Loucy (cell line): ENCODE data around the gene CPZ.

ENCODE experiments used
- H2AFZ ChIP-seq: fragments of 200-600 bp; sonication (generic); 2 replicates; pipeline ENCODE4 v1.6.0; 2016; ENCODE audit warnings: antibody characterized with exemption, mild to moderate bottlenecking, low read length, moderate library complexity
- H3F3A ChIP-seq: fragments of 200-600 bp; 2 replicates; pipeline ENCODE4 v1.6.0; 2016; ENCODE audit warnings: antibody characterized with exemption, low read depth, mild to moderate bottlenecking
- H3K27me3 ChIP-seq: fragments of 200-600 bp; sonication (generic); 2 replicates; pipeline ENCODE4 v1.6.1; 2014; ENCODE audit warnings: low read length, mild to moderate bottlenecking; ENCODE audit not compliant: insufficient read depth, poor library complexity, severe bottlenecking
- H3K36me3 ChIP-seq: fragments of 200-600 bp; sonication (generic); 2 replicates; pipeline ENCODE4 v1.6.1; 2016; ENCODE audit warnings: low read length; ENCODE audit not compliant: insufficient read depth
- H3K4me1 ChIP-seq: fragments of 200-600 bp; sonication (generic); 2 replicates; pipeline ENCODE4 v1.5.1; 2014; ENCODE audit warnings: low read length, mild to moderate bottlenecking; ENCODE audit not compliant: insufficient read depth, poor library complexity, severe bottlenecking
- H3K4me2 ChIP-seq: fragments of 200-600 bp; sonication (generic); 2 replicates; pipeline ENCODE4 v1.6.0; 2014; ENCODE audit warnings: antibody characterized with exemption, low read length, low read depth, mild to moderate bottlenecking; ENCODE audit not compliant: poor library complexity, severe bottlenecking
- H3K4me3 ChIP-seq: fragments of 200-600 bp; sonication (generic); 2 replicates; pipeline ENCODE4 v1.5.1; 2014; ENCODE audit warnings: low read length, mild to moderate bottlenecking, mixed read lengths; ENCODE audit not compliant: poor library complexity, severe bottlenecking
- H3K79me2 ChIP-seq: fragments of 200-600 bp; sonication (generic); 2 replicates; pipeline ENCODE4 v1.6.1; 2014; ENCODE audit warnings: low read length; ENCODE audit not compliant: insufficient read depth
- H3K9ac ChIP-seq: fragments of 200-600 bp; sonication (generic); 2 replicates; pipeline ENCODE4 v1.6.0; 2014; ENCODE audit warnings: mild to moderate bottlenecking, low read depth, low read length, moderate library complexity; ENCODE audit not compliant: poor library complexity, severe bottlenecking
- H3K9me2 ChIP-seq: fragments of 200-600 bp; sonication (generic); replicated peaks from 2 replicates; pipeline ENCODE4 v1.6.1; 2016; ENCODE audit warnings: low read depth, low read length, mixed read lengths
- H3K9me3 ChIP-seq: fragments of 200-600 bp; sonication (generic); 2 replicates; pipeline ENCODE4 v1.6.1; 2014; ENCODE audit warnings: mild to moderate bottlenecking, antibody characterized with exemption, low read length, low read depth; ENCODE audit not compliant: insufficient read depth
- H4K20me1 ChIP-seq: fragments of 200-600 bp; sonication (generic); 2 replicates; pipeline ENCODE4 v1.6.0; 2014; ENCODE audit warnings: antibody characterized with exemption, low read length, mild to moderate bottlenecking; ENCODE audit not compliant: insufficient read depth, poor library complexity, severe bottlenecking
- EZH2phosphoT487 ChIP-seq: fragments of 200-600 bp; IDR thresholded peaks from 2 replicates; pipeline ENCODE4 v1.6.1; 2018; ENCODE audit warnings: antibody characterized with exemption, mild to moderate bottlenecking, moderate library complexity, borderline replicate concordance
- TF ChIP-seq, protein P1 (sequence below): fragments of 200-600 bp; sonication (generic); conservative IDR thresholded peaks from 2 replicates; pipeline ENCODE4 v1.5.1; 2014; ENCODE audit warnings: mild to moderate bottlenecking, antibody characterized with exemption, low read length

The CPZ gene

DNA sequence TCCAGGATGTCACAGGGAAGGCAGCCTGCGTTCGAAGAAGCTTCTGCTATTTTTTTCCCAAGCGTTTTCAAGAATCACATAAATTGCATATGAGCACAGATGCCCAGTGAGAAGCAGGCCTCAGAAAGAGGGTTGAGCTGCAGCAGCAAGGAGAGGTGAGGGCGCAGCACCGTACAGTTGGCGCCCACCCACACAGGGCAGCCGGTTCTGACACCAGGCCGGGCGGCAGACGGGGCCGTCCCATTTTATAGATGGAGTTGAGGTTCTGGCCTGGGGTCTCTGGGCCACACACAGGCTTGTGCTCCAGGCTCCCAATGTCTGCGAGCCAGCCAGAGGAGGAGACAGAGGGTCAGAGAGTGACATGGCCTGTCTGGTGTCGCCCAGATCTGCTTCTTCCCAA is 22.8 kb downstream of the CPZ start:
- Histone ChIP-seq H3K4me2 (no peak overlapping the region), H2AFZ (no peak overlapping the region), H3K4me3 (no peak overlapping the region), H3F3A (no peaks in the 10 kb centered on the region), H3K4me1 (no peaks in the 10 kb centered on the region), H3K79me2 (no peaks in the 10 kb centered on the region), H4K20me1 (no peaks in the 10 kb centered on the region), H3K9me3 (peaks cover 8% of the 10 kb centered on the region; the same call in 1 of the 2 replicates), H3K9me2 (no peaks in the 10 kb centered on the region), H3K27me3 (no peaks in the 10 kb centered on the region), H3K36me3 (no peaks in the 10 kb centered on the region), H3K9ac (no peak overlapping the region)
- TF ChIP-seq EZH2phosphoT487 = no peak
- TF ChIP-seq, protein P1, sequence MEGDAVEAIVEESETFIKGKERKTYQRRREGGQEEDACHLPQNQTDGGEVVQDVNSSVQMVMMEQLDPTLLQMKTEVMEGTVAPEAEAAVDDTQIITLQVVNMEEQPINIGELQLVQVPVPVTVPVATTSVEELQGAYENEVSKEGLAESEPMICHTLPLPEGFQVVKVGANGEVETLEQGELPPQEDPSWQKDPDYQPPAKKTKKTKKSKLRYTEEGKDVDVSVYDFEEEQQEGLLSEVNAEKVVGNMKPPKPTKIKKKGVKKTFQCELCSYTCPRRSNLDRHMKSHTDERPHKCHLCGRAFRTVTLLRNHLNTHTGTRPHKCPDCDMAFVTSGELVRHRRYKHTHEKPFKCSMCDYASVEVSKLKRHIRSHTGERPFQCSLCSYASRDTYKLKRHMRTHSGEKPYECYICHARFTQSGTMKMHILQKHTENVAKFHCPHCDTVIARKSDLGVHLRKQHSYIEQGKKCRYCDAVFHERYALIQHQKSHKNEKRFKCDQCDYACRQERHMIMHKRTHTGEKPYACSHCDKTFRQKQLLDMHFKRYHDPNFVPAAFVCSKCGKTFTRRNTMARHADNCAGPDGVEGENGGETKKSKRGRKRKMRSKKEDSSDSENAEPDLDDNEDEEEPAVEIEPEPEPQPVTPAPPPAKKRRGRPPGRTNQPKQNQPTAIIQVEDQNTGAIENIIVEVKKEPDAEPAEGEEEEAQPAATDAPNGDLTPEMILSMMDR = no peak

DNA sequence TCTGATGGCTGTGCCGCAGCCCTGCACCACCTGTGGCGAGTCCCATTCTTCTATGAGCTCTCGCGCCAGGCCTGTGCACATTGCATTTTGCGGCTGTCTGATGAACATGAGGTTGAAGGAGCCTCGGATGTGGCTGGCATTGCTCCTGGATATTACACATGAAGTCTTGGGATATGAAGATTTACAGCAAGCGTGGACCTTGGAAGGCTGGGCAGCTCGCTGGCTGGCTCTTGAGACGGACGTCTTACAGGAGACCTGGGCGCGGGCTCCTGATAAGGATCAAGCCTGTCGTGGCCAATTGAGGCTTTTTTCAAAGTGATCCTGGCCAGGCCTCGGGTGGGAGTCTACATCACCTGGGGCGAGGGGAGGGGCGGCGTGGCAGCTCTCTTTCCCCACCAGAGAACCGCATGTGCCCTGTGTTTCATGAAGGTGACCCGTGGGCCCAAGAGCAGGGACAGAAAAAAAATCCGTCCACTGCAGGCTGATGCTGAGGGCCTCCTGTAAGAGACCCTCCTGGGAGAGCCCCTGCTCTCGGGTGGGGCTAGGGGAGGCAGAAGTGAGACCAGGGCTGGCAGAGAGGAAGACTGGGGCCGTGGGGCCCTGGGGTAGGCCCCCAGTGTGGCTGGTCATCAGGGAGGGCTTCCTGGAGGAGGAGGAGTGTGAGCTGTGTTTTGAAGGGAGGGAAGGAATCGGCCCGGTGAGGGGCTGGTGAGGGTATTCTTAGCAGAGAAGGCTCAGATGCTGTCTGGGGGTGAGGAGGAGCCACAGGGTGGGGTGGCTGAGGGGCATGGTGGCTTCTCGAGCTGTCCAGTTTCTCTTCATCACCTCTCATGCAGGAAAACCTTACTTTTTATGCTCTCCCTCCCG is 23.6 kb downstream of the CPZ start:
- Histone ChIP-seq H3K4me1 (no peaks in the 10 kb centered on the region), H3K4me2 (no peak overlapping the region), H3K9me3 (peaks cover 8% of the 10 kb centered on the region; the same call in 1 of the 2 replicates), H3K9me2 (no peaks in the 10 kb centered on the region), H3F3A (no peaks in the 10 kb centered on the region), H3K27me3 (no peaks in the 10 kb centered on the region), H3K36me3 (no peaks in the 10 kb centered on the region), H3K79me2 (no peaks in the 10 kb centered on the region), H2AFZ (no peak overlapping the region), H3K4me3 (no peak overlapping the region), H3K9ac (no peak overlapping the region), H4K20me1 (no peaks in the 10 kb centered on the region)
- TF ChIP-seq, protein P1 = no peak
- TF ChIP-seq EZH2phosphoT487 = no peak

DNA sequence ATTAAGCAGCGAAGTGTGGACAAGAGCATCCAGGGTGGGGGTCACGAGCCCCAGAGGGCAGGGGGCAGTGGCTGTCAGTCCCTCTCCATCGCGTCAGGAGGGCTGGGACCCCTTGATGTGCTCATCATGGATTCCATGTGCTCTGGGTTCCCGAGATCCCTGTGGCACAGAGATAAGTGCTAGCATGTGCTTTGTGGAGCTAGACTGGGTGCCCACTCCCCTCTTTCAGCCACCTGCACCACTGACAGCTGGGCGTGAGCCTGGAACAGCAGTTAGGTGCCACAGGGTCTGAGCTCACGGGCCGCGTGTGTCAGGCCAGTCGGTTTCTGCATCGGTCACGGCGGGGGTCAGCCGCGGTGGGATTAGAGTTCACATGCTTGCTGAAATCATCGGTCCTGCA is 24.3 kb downstream of the CPZ start:
- peaks cover 8% of the 10 kb centered on the region; the same call in 1 of the 2 replicates for H3K9me3 ChIP-seq
- H2AFZ ChIP-seq = no peak overlapping the region
- H3K4me1 ChIP-seq = no peaks in the 10 kb centered on the region
- no peak overlapping the region for H3K4me2 ChIP-seq
- no peaks in the 10 kb centered on the region for H3K9me2 ChIP-seq
- no peaks in the 10 kb centered on the region for H3F3A ChIP-seq
- no peaks in the 10 kb centered on the region for H3K79me2 ChIP-seq
- H3K36me3 ChIP-seq = no peaks in the 10 kb centered on the region
- no peak overlapping the region for H3K9ac ChIP-seq
- no peak overlapping the region for H3K4me3 ChIP-seq
- no peaks in the 10 kb centered on the region for H4K20me1 ChIP-seq
- no peaks in the 10 kb centered on the region for H3K27me3 ChIP-seq
- no peak for TF ChIP-seq EZH2phosphoT487
- TF ChIP-seq, protein P1 = no peak
